KMS-11 (cell line): ENCODE data around the gene OR8G5.

Source experiments
- H2AFZ ChIP-seq: fragments of 200-600 bp; sonication (generic); 2 replicates; pipeline ENCODE4 v1.6.1; 2016; ENCODE audit warnings: antibody characterized with exemption, mixed run types, low read depth
- H3K27ac ChIP-seq: fragments of 200-600 bp; sonication (generic); 2 replicates; pipeline ENCODE4 v1.6.1; 2016; ENCODE audit warnings: mild to moderate bottlenecking, mixed run types
- H3K27me3 ChIP-seq: fragments of 200-600 bp; sonication (generic); 2 replicates; pipeline ENCODE4 v1.6.1; 2017; ENCODE audit warnings: mild to moderate bottlenecking, low read depth, mixed run types, moderate library complexity; ENCODE audit not compliant: insufficient read depth
- H3K36me3 ChIP-seq: fragments of 200-600 bp; sonication (generic); 2 replicates; pipeline ENCODE4 v1.6.1; 2017; ENCODE audit warnings: mild to moderate bottlenecking, mixed run types; ENCODE audit not compliant: insufficient read depth
- H3K4me1 ChIP-seq: fragments of 200-600 bp; sonication (generic); 2 replicates; pipeline ENCODE4 v1.6.1; 2016; ENCODE audit warnings: mild to moderate bottlenecking, low read depth, mixed run types; ENCODE audit not compliant: poor library complexity, severe bottlenecking
- H3K4me2 ChIP-seq: fragments of 200-600 bp; sonication (generic); 2 replicates; pipeline ENCODE4 v1.7.0; 2016; ENCODE audit warnings: mild to moderate bottlenecking, mixed run types
- H3K4me3 ChIP-seq: fragments of 200-600 bp; sonication (generic); IDR thresholded peaks from 2 replicates; pipeline ENCODE4 v1.6.1; 2017; ENCODE audit warnings: low read depth, low read length, mixed read lengths; ENCODE audit not compliant: insufficient read depth
- H3K79me2 ChIP-seq: fragments of 200-600 bp; sonication (generic); 2 replicates; pipeline ENCODE4 v1.6.1; 2016; ENCODE audit warnings: low read depth, mixed run types; ENCODE audit not compliant: insufficient read depth
- H3K9ac ChIP-seq: fragments of 200-600 bp; sonication (generic); 2 replicates; pipeline ENCODE4 v1.6.1; 2016; ENCODE audit warnings: mild to moderate bottlenecking, mixed run types
- H4K20me1 ChIP-seq: fragments of 200-600 bp; sonication (generic); 2 replicates; pipeline ENCODE4 v1.6.1; 2016; ENCODE audit warnings: mild to moderate bottlenecking, mixed run types; ENCODE audit not compliant: insufficient read depth
- TF ChIP-seq, protein P1 (sequence below): fragments of 200-600 bp; sonication (generic); conservative IDR thresholded peaks from 2 replicates; pipeline ENCODE4 v1.6.1; 2017; ENCODE audit warnings: low read depth, mild to moderate bottlenecking, antibody characterized with exemption, low read length, moderate library complexity, mixed read lengths

The OR8G5 gene

DNA sequence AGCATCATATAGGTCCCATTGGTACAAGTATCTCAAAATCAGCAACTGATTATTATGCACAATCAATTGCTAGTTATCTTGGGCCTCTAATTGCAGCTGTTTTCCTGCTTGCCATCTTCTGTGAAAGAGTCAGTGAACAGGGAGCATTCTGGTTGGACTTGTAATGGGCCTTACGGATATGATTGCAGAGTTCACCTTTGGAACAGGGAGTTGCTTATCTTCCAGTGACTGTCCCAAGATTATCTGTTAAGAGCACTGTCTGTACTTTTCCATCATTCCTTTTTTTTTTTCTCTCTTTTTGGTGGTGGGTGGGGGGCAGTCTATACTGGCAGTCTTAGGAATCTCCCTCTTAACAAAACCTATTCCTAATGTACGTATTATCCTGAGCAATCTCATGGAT is 17.8 kb downstream of the OR8G5 start:
- Histone ChIP-seq H2AFZ (no peak overlapping the region), H4K20me1 (no peaks in the 10 kb centered on the region), H3K4me2 (no peak overlapping the region), H3K4me3 (no peak overlapping the region), H3K27ac (no peak overlapping the region), H3K36me3 (no peaks in the 10 kb centered on the region), H3K9ac (no peak overlapping the region), H3K4me1 (no peaks in the 10 kb centered on the region), H3K27me3 (no peaks in the 10 kb centered on the region), H3K79me2 (no peaks in the 10 kb centered on the region)
- TF ChIP-seq, protein P1, sequence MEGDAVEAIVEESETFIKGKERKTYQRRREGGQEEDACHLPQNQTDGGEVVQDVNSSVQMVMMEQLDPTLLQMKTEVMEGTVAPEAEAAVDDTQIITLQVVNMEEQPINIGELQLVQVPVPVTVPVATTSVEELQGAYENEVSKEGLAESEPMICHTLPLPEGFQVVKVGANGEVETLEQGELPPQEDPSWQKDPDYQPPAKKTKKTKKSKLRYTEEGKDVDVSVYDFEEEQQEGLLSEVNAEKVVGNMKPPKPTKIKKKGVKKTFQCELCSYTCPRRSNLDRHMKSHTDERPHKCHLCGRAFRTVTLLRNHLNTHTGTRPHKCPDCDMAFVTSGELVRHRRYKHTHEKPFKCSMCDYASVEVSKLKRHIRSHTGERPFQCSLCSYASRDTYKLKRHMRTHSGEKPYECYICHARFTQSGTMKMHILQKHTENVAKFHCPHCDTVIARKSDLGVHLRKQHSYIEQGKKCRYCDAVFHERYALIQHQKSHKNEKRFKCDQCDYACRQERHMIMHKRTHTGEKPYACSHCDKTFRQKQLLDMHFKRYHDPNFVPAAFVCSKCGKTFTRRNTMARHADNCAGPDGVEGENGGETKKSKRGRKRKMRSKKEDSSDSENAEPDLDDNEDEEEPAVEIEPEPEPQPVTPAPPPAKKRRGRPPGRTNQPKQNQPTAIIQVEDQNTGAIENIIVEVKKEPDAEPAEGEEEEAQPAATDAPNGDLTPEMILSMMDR: no peak

DNA sequence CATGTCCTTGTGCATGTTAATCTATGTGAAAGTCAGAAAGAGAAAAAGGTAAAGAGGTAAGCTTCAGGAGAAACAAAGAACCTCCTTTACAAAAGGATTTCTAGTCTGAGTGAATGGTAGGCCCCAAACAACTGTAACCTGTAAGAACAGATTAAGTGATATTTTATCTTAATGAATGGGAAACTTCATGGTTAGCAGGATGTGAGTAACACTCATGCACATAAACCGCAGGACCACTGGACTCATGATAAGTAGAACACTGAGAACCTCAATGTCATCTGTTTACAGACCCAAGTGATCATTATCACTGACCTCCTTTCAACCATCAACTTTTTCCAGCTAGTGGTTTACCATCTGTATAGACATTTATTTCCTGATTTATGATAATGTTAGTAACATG is 19.9 kb downstream of the OR8G5 start:
- H3K79me2 ChIP-seq: no peaks in the 10 kb centered on the region
- H3K4me2 ChIP-seq: no peak overlapping the region
- H4K20me1 ChIP-seq: no peaks in the 10 kb centered on the region
- no peaks in the 10 kb centered on the region for H3K4me1 ChIP-seq
- no peak overlapping the region for H2AFZ ChIP-seq
- no peak overlapping the region for H3K27ac ChIP-seq
- TF ChIP-seq, protein P1: no peak
- H3K27me3 ChIP-seq: no peaks in the 10 kb centered on the region
- no peaks in the 10 kb centered on the region for H3K36me3 ChIP-seq
- no peak overlapping the region for H3K9ac ChIP-seq
- H3K4me3 ChIP-seq: no peak overlapping the region

DNA sequence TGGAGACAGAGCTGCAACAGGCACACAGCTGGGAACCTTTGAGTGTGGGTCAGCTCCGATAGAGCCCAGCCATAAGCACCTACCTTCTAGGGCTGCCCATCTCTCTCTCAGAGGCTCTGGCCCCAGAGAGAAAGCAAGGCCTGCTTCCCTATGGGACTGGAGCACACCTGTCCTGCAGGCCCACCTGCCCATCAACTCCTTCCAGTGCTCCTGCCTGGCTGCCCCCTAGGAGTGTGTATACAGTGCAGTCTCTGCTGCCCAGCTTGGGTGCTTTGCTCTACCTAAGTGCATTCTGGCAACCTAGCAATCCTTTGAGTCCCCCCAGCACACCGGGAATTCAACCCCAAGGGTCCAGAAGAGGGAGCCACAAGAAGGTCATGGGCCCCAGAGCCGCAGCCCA is 21.0 kb downstream of the OR8G5 start:
- no peak overlapping the region for H3K4me2 ChIP-seq

DNA sequence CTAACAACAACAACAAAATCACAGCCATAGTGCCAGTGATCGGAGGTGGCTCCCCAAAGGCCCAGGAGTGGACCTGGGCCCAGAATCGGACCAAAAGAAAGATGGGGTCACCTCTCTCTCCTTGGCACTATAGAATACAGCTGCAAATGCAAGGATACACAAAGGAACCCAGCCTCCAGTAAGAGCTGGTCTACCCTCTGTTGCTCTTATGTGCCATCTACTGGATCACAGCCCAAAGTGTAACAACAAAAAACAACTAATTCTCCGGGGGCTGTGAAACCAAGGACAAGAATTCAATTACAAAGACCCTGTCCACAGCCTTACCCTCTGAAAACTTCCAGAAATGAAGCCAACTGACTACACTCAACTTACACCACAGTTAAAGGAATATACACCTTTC is 21.6 kb downstream of the OR8G5 start:
- Histone ChIP-seq H3K4me1 (no peaks in the 10 kb centered on the region), H3K4me3 (no peak overlapping the region), H3K79me2 (no peaks in the 10 kb centered on the region), H4K20me1 (no peaks in the 10 kb centered on the region), H3K36me3 (no peaks in the 10 kb centered on the region), H3K27me3 (no peaks in the 10 kb centered on the region), H3K4me2 (no peak overlapping the region), H2AFZ (no peak overlapping the region), H3K9ac (no peak overlapping the region), H3K27ac (no peak overlapping the region)
- TF ChIP-seq, protein P1: no peak

More for the DNA sequence above, 21.0 kb downstream of the OR8G5 start:
- Histone ChIP-seq H3K4me1 (no peaks in the 10 kb centered on the region), H3K4me3 (no peak overlapping the region), H4K20me1 (no peaks in the 10 kb centered on the region), H3K36me3 (no peaks in the 10 kb centered on the region), H2AFZ (no peak overlapping the region), H3K27ac (no peak overlapping the region), H3K27me3 (no peaks in the 10 kb centered on the region), H3K9ac (no peak overlapping the region), H3K79me2 (no peaks in the 10 kb centered on the region)
- TF ChIP-seq, protein P1: no peak
